HCT116 (cell line): ENCODE data around the gene VIPR2. TPM values are rescaled to one million over a fixed set of nuclear protein-coding genes. Genes with fewer than 3 reads are reported as not detected.

Source experiments
- ATAC-seq: fragments of 200-7000 bp; cut with Tn5 transposase; 2 replicates; pipeline ENCODE4 v1.9.1; 2020; ENCODE audit warnings: mild to moderate bottlenecking, moderate library complexity
- BruUV-seq: library from RNA; stranded (reverse); fragments of 400-500 nt; replicated peaks from 2 replicates; lab custom pipeline; 2021; lab: Mats Ljungman, UMichigan
- CTCF ChIA-PET: fragments of 300-600 bp; sonication (Branson Sonifier 250); formaldehyde crosslinking; loops from one replicate; lab custom pipeline; 2021; ENCODE audit warnings: antibody characterized with exemption; lab: Charles Lee
- POLR2A ChIA-PET: fragments of 300-600, 350-600 bp; sonication (Branson Sonifier 250); formaldehyde crosslinking; loops from one replicate; lab custom pipeline; 2021; ENCODE audit warnings: antibody characterized with exemption; lab: Charles Lee
- RAD21 ChIA-PET, 2 experiments: fragments of 300-600 bp; sonication (Branson Sonifier 250); formaldehyde crosslinking; loops; one replicate each; lab custom pipeline; 2023; ENCODE audit warnings: low total read pairs in 2 of 2; ENCODE audit not compliant: uncharacterized antibody in 2 of 2, unreplicated experiment in 2 of 2, low non-redundant PET in 1 of 2; lab: Charles Lee
- DNase-seq: peaks from one replicate; pipeline ENCODE4 v3.0.0-alpha.2; 2010; ENCODE audit warnings: low read depth, low spot score
- H2AFZ ChIP-seq: fragments of 200-600 bp; shearing (Covaris generic), sonication (generic); 2 replicates; pipeline ENCODE4 v1.6.1; 2017; ENCODE audit warnings: low read depth, mixed run types, mixed read lengths, antibody characterized with exemption, low read length; ENCODE audit not compliant: poor library complexity, severe bottlenecking
- H3K27ac ChIP-seq: 2 replicates; pipeline ENCODE4 v1.5.1; 2012; ENCODE audit warnings: low read depth, low read length
- H3K27me3 ChIP-seq: fragments of 200-600 bp; sonication (generic); 2 replicates; pipeline ENCODE4 v1.6.1; 2016; ENCODE audit warnings: mixed run types, low read length, mixed read lengths; ENCODE audit not compliant: insufficient read depth
- H3K36me3 ChIP-seq, 2 experiments: fragments of 200-500 bp in 1 of 2; fragments of 200-600 bp in 1 of 2; sonication (Bioruptor generic) in 1 of 2; sonication (generic) in 1 of 2; 2 replicates each; pipeline versions ENCODE4 v1.5.1 to v1.6.1; 2014 to 2016; ENCODE audit warnings: low read length in 2 of 2, inconsistent platforms in 1 of 2, mixed read lengths in 1 of 2, mixed run types in 1 of 2; ENCODE audit not compliant: insufficient read depth in 2 of 2, control insufficient read depth in 1 of 2
- H3K4me1 ChIP-seq, 2 experiments: fragments of 200-600 bp in 1 of 2; sonication (generic) in 1 of 2; 2 replicates each; pipeline versions ENCODE4 v1.5.1 to v1.6.1; 2012 to 2017; ENCODE audit warnings: low read length in 2 of 2, inconsistent platforms in 1 of 2, mild to moderate bottlenecking in 1 of 2, mixed read lengths in 1 of 2, mixed run types in 1 of 2, moderate library complexity in 1 of 2; ENCODE audit not compliant: insufficient read depth in 2 of 2, control insufficient read depth in 1 of 2
- H3K4me2 ChIP-seq: fragments of 200-600 bp; sonication (generic); 2 replicates; pipeline ENCODE4 v1.6.1; 2017; ENCODE audit warnings: mixed run types, low read length, mixed read lengths
- H3K4me3 ChIP-seq, 2 experiments: fragments of 200-600 bp in 1 of 2; sonication (generic) in 1 of 2; replicated peaks in 1 of 2; 2 replicates each; pipeline ENCODE4 v1.5.1; 2011 to 2016; ENCODE audit warnings: low read length in 2 of 2, control low read depth in 1 of 2, low read depth in 1 of 2, mild to moderate bottlenecking in 1 of 2, mixed read lengths in 1 of 2, mixed run types in 1 of 2
- H3K79me2 ChIP-seq: fragments of 200-600 bp; sonication (generic); 2 replicates; pipeline ENCODE4 v1.6.1; 2017; ENCODE audit warnings: mild to moderate bottlenecking, mixed run types, low read length, moderate library complexity, mixed read lengths; ENCODE audit not compliant: insufficient read depth
- H3K9ac ChIP-seq: fragments of 200-600 bp; sonication (generic); 2 replicates; pipeline ENCODE4 v1.6.1; 2016; ENCODE audit warnings: low read length, mixed read lengths
- H3K9me2 ChIP-seq: fragments of 200-600 bp; sonication (generic), shearing (Covaris generic); 2 replicates; pipeline ENCODE4 v1.6.1; 2017; ENCODE audit warnings: mixed run types, mild to moderate bottlenecking, moderate library complexity; ENCODE audit not compliant: insufficient read depth
- H3K9me3 ChIP-seq, 2 experiments: fragments of 200-500 bp in 1 of 2; fragments of 200-600 bp in 1 of 2; sonication (Bioruptor generic) in 1 of 2; sonication (generic) in 1 of 2; 2 replicates each; pipeline ENCODE4 v1.6.1; 2014 to 2017; ENCODE audit warnings: low read length in 2 of 2, mixed read lengths in 2 of 2, inconsistent platforms in 1 of 2, low read depth in 1 of 2, mild to moderate bottlenecking in 1 of 2, mixed run types in 1 of 2, moderate library complexity in 1 of 2; ENCODE audit not compliant: control insufficient read depth in 1 of 2, insufficient read depth in 1 of 2
- H4K20me1 ChIP-seq: fragments of 200-600 bp; sonication (generic), shearing (Covaris generic); 2 replicates; pipeline ENCODE4 v1.6.1; 2017; ENCODE audit warnings: mixed run types, mild to moderate bottlenecking, moderate library complexity; ENCODE audit not compliant: insufficient read depth
- CBX3 ChIP-seq: IDR thresholded peaks from 2 replicates; pipeline ENCODE4 v1.6.1; 2012; ENCODE audit warnings: low read depth
- CEBPB ChIP-seq: IDR thresholded peaks from 2 replicates; pipeline ENCODE4 v1.6.1; 2012; ENCODE audit warnings: low read depth
- EGR1 ChIP-seq: IDR thresholded peaks from 2 replicates; pipeline ENCODE4 v1.6.1; 2012; ENCODE audit warnings: low read depth
- ELF1 ChIP-seq: IDR thresholded peaks from 2 replicates; pipeline ENCODE4 v1.6.1; 2012; ENCODE audit warnings: low read depth, borderline replicate concordance
- EZH2 ChIP-seq: fragments of 200-600 bp; sonication (generic); IDR thresholded peaks from 2 replicates; pipeline ENCODE4 v1.6.1; 2017; ENCODE audit warnings: antibody characterized with exemption, mixed run types
- EZH2phosphoT487 ChIP-seq: fragments of 200-600 bp; IDR thresholded peaks from 2 replicates; pipeline ENCODE4 v1.6.1; 2018; ENCODE audit warnings: antibody characterized with exemption, borderline replicate concordance
- FOSL1 ChIP-seq: IDR thresholded peaks from 2 replicates; pipeline ENCODE4 v1.6.1; 2012; ENCODE audit warnings: low read depth
- MAX ChIP-seq: IDR thresholded peaks from 2 replicates; pipeline ENCODE4 v1.6.1; 2012
- POLR2A ChIP-seq: IDR thresholded peaks from 2 replicates; pipeline ENCODE4 v1.7.0; 2011; ENCODE audit warnings: borderline replicate concordance; ENCODE audit not compliant: insufficient read depth, insufficient read length; ENCODE audit errors: extremely low read depth
- POLR2AphosphoS5 ChIP-seq: IDR thresholded peaks from 2 replicates; pipeline ENCODE4 v1.6.1; 2011; ENCODE audit warnings: mild to moderate bottlenecking, low read depth, low read length, moderate library complexity
- REST ChIP-seq: IDR thresholded peaks from 2 replicates; pipeline ENCODE4 v1.6.1; 2012; ENCODE audit warnings: low read depth
- SIN3A ChIP-seq: IDR thresholded peaks from 2 replicates; pipeline ENCODE4 v1.6.1; 2012; ENCODE audit warnings: low read depth
- SRF ChIP-seq: IDR thresholded peaks from 2 replicates; pipeline ENCODE4 v1.6.1; 2012; ENCODE audit warnings: low read depth
- TCF7L2 ChIP-seq: IDR thresholded peaks from 2 replicates; pipeline ENCODE4 v1.7.0; 2011; ENCODE audit warnings: borderline replicate concordance, inconsistent platforms; ENCODE audit not compliant: insufficient read depth, insufficient read length; ENCODE audit errors: extremely low read depth
- YY1 ChIP-seq: IDR thresholded peaks from 2 replicates; pipeline ENCODE4 v1.6.1; 2011; ENCODE audit warnings: low read length, low read depth, moderate library complexity, mild to moderate bottlenecking; ENCODE audit not compliant: insufficient replicate concordance; ENCODE audit errors: extremely low read depth
- ZFX ChIP-seq: fragments of 450-650 bp; IDR thresholded peaks from 2 replicates; pipeline ENCODE4 v1.6.1; 2017
- ZNF274 ChIP-seq: fragments of 200-500 bp; sonication (Bioruptor generic); IDR thresholded peaks from 2 replicates; pipeline ENCODE4 v1.6.1; 2014; ENCODE audit warnings: mild to moderate bottlenecking, low read depth, low read length, inconsistent platforms
- intact Hi-C: fragments of 100-400 bp; cut with micrococcal nuclease; formaldehyde crosslinking; loops from 2 replicates; pipeline ENCODE4 v1.10.0; 2022
- total RNA-seq: library from RNA; stranded (reverse); gene quantifications from one replicate; pipeline ENCODE4 v1.2.1, GENCODE V29; 2021; ENCODE audit not compliant: unreplicated experiment
- TF ChIP-seq, protein P1 (sequence below), 3 experiments: fragments of 200-600 bp in 1 of 3; sonication (generic) in 1 of 3; IDR thresholded peaks in 2 of 3; conservative IDR thresholded peaks in 1 of 3; 2 replicates each; pipeline ENCODE4 v1.5.1; 2012 to 2017; ENCODE audit warnings: low read depth in 2 of 3, low read length in 2 of 3, antibody characterized with exemption in 1 of 3, borderline replicate concordance in 1 of 3, control low read depth in 1 of 3, mild to moderate bottlenecking in 1 of 3, mixed read lengths in 1 of 3, mixed run types in 1 of 3, moderate library complexity in 1 of 3; ENCODE audit not compliant: insufficient read depth in 1 of 3
- TF ChIP-seq, protein P2 (sequence below): IDR thresholded peaks from 2 replicates; pipeline ENCODE4 v1.6.1; 2011; ENCODE audit warnings: mild to moderate bottlenecking, low read length, moderate library complexity; ENCODE audit not compliant: insufficient replicate concordance; ENCODE audit errors: extremely low read depth

VIPR2 gene
- total RNA-seq, 1 experiment from 2014 or later, result 0.10 TPM

DNA sequence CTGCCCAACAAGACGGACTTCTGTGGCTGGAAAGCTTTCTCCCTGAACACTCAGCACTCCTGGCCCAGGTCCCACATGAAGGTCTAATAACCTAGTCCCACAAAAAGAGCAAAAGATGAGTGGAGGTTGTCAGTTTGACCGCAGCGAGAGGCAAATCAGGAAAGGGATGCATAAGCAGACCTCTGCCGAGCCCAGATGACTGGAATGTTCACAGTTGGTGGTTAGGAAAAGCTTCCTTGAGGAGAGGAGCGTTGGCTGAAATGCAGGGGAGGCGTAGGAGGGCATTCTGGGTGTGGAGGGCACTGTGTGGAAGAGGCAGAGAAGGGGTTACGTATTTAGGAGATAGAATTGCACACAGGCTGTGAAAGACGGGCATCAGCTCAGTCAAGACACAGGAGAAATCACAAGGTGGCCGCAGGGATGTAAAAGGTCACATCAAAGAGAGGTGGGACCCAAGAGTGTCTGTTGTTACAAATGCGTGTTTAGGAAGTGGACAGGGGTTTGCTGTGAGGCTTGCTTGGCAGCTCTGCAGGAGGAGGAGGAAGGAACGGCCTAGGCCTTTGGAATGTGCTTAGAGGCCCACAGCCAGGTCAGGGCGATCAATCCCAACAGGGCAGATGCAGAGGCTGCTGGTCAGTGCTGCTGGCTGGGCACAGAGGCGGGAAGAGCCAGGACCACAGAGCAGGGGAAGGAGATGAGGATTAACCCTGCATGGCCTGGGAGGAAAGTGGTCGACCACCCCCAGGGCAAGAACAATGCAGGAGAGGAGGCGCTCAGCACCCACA is 133.5 kb downstream of the VIPR2 start:
- ChIA-PET RAD21 (no interaction called here), POLR2A (no interaction called here)
- Histone ChIP-seq H3K4me1 (peaks cover 0 to 4% of the 10 kb centered on the region in 2 experiments; a peak in 1 of 4 replicates), H3K4me2 (no peak overlapping the region), H3K27ac (no peak overlapping the region), H3K36me3 (no peaks in the 10 kb centered on the region), H3K27me3 (0 out of 2 replicates have a peak, but pooled peaks cover 3% of the 10 kb centered on the region), H3K4me3 (no peak overlapping the region), H3K79me2 (no peaks in the 10 kb centered on the region)
- DNase-seq, result no peak
- intact Hi-C loops, result no loop called here
- no peak for TF ChIP-seq ZFX
- TF ChIP-seq ELF1, result no peak
- TF ChIP-seq REST, result no peak
- TF ChIP-seq EGR1, result no peak
- TF ChIP-seq CBX3, result no peak
- no peak for TF ChIP-seq EZH2
- TF ChIP-seq, protein P1, sequence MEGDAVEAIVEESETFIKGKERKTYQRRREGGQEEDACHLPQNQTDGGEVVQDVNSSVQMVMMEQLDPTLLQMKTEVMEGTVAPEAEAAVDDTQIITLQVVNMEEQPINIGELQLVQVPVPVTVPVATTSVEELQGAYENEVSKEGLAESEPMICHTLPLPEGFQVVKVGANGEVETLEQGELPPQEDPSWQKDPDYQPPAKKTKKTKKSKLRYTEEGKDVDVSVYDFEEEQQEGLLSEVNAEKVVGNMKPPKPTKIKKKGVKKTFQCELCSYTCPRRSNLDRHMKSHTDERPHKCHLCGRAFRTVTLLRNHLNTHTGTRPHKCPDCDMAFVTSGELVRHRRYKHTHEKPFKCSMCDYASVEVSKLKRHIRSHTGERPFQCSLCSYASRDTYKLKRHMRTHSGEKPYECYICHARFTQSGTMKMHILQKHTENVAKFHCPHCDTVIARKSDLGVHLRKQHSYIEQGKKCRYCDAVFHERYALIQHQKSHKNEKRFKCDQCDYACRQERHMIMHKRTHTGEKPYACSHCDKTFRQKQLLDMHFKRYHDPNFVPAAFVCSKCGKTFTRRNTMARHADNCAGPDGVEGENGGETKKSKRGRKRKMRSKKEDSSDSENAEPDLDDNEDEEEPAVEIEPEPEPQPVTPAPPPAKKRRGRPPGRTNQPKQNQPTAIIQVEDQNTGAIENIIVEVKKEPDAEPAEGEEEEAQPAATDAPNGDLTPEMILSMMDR (IDR thresholded peaks at IDR 0.05 in 2 of 3, conservative IDR thresholded peaks at IDR 0.05 in 1 of 3; ENCODE audit: borderline replicate concordance in 1 of 3, insufficient read depth in 1 of 3, low read depth in 2 of 3, low read length in 2 of 3), result no peak
- TF ChIP-seq FOSL1, result no peak
- TF ChIP-seq, protein P2, sequence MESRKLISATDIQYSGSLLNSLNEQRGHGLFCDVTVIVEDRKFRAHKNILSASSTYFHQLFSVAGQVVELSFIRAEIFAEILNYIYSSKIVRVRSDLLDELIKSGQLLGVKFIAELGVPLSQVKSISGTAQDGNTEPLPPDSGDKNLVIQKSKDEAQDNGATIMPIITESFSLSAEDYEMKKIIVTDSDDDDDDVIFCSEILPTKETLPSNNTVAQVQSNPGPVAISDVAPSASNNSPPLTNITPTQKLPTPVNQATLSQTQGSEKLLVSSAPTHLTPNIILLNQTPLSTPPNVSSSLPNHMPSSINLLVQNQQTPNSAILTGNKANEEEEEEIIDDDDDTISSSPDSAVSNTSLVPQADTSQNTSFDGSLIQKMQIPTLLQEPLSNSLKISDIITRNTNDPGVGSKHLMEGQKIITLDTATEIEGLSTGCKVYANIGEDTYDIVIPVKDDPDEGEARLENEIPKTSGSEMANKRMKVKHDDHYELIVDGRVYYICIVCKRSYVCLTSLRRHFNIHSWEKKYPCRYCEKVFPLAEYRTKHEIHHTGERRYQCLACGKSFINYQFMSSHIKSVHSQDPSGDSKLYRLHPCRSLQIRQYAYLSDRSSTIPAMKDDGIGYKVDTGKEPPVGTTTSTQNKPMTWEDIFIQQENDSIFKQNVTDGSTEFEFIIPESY, result no peak
- no peak for TF ChIP-seq SIN3A
- TF ChIP-seq TCF7L2, result no peak
- no peak for TF ChIP-seq MAX
- no peak for TF ChIP-seq SRF
- TF ChIP-seq EZH2phosphoT487, result no peak
- no peak for TF ChIP-seq POLR2A
- TF ChIP-seq YY1, result no peak
- TF ChIP-seq POLR2AphosphoS5, result no peak
- TF ChIP-seq ZNF274, result no peak
- no peak for TF ChIP-seq CEBPB
- TF ChIP-seq, all 23 proteins: peak for 0
- no peak overlapping the region for H2AFZ ChIP-seq
- no peaks in the 10 kb centered on the region for H3K9me3 ChIP-seq
- no peak for ATAC-seq
- no TSS peak for BruUV-seq
- CTCF ChIA-PET, result no interaction called here
- H4K20me1 ChIP-seq, result no peaks in the 10 kb centered on the region
- H3K9me2 ChIP-seq, result no peaks in the 10 kb centered on the region
- H3K9ac ChIP-seq, result no peak overlapping the region
